ENCODE data around the gene SYTL3. TPM values are rescaled to one million over a fixed set of nuclear protein-coding genes. Genes with fewer than 3 reads are reported as not detected.

Gene SYTL3
- total and polyA plus RNA-seq, 2 of the 8 experiments (the other 6 are each of a cell fraction or from before 2014, with no cell fraction given): 0.27 to 0.99 TPM

- H3K9me3 ChIP-seq (ENCODE audit: insufficient read depth in 2 of 2, low read depth in 1 of 2, low read length in 1 of 2): no peaks in the 10 kb centered on the region
- H3K4me2 ChIP-seq (ENCODE audit: insufficient read depth in 1 of 2, low read depth in 2 of 2, low read length in 2 of 2): peak overlapping the region; percentile 6 to 7; a peak in 2 of 4 replicates
- no peak overlapping the region for H3K9ac ChIP-seq (replicated peaks in 1 of 4; ENCODE audit: extremely low read depth in 1 of 4, low read depth in 3 of 4, low read length in 3 of 4)
- H3K56ac ChIP-seq (replicated peaks; ENCODE audit: insufficient read length, low read depth, low read length): no peak overlapping the region
- peak overlapping the region; percentile 67; the same call in 1 of the 2 replicates for H2BK5ac ChIP-seq (ENCODE audit: low read depth, low read length)
- no peaks in the 10 kb centered on the region for H4K20me1 ChIP-seq (replicated peaks in 1 of 2; ENCODE audit: control insufficient read depth in 1 of 2, insufficient read depth in 2 of 2, low read length in 2 of 2)
- H3K27ac ChIP-seq (ENCODE audit: low read depth, low read length): no peak overlapping the region
- peaks cover 0 to 20% (median 10%) of the 10 kb centered on the region in 4 experiments; a peak in 6 of 7 replicates for H3K4me1 ChIP-seq (replicated peaks in 1 of 4; ENCODE audit: control insufficient read depth in 3 of 4, insufficient read depth in 4 of 4, low read length in 3 of 4)
- H2BK120ac ChIP-seq (replicated peaks; ENCODE audit: low read depth, low read length): peak overlapping the region; percentile 45
- WGBS, 2 experiments (ENCODE audit: extremely low coverage in 1 of 2, insufficient coverage in 1 of 2, insufficient read length in 1 of 2, insufficient replicate concordance in 2 of 2, low coverage in 1 of 2, low lambda C conversion rate in 2 of 2, missing lambda C conversion rate in 1 of 2): 51% methylated on average over 9 of the region's 9 CpGs; no CpG with 5 or more reads in 1 of the 2 experiments
- no peaks in the 10 kb centered on the region for H3K23me2 ChIP-seq (ENCODE audit: low read depth, low read length)
- H3K4me3 ChIP-seq (ENCODE audit: extremely low read depth in 1 of 4, insufficient read depth in 2 of 4, low read depth in 3 of 4, low read length in 4 of 4): no peak overlapping the region
- peak overlapping the region; percentile 91 for H3K18ac ChIP-seq (ENCODE audit: extremely low read depth, low read length)
- peak overlapping the region; percentile 55; the same call in 1 of the 2 replicates for H2BK15ac ChIP-seq (ENCODE audit: low read length)
- no peaks in the 10 kb centered on the region for H3K79me1 ChIP-seq (ENCODE audit: low read depth, low read length)
- DNase-seq (ENCODE audit: low read depth in 1 of 2, low spot score in 2 of 2) (peak; percentile 34 to 71), FAIRE-seq (no peak)
- no peaks in the 10 kb centered on the region for H3K79me2 ChIP-seq (ENCODE audit: control insufficient read depth in 1 of 2, insufficient read depth in 2 of 2, low read length in 2 of 2)
- H2BK12ac ChIP-seq (ENCODE audit: low read depth, low read length): peak overlapping the region; percentile 99
- no peaks in the 10 kb centered on the region for H3K27me3 ChIP-seq (replicated peaks in 1 of 4; ENCODE audit: control insufficient read depth in 3 of 4, extremely low read depth in 1 of 4, insufficient read depth in 3 of 4, low read length in 3 of 4)
- CTCF ChIA-PET (ENCODE audit: partially characterized antibody): interaction anchor here (0.6 to 2.3 kb wide), 6 partner anchors 12 to 169 kb away, joined by 3 to 13 read pairs (median 4); no protein-coding TSS in a partner anchor
- peak overlapping the region; percentile 7; the same call in 1 of the 2 replicates for H2AK5ac ChIP-seq (ENCODE audit: low read depth, low read length)
- H3K4ac ChIP-seq (replicated peaks; ENCODE audit: insufficient read length, low read depth, low read length): peak overlapping the region; percentile 24
- H2BK20ac ChIP-seq (ENCODE audit: low read length): peak overlapping the region; percentile 99
- H3K36me3 ChIP-seq (ENCODE audit: control insufficient read depth in 2 of 4, insufficient read depth in 4 of 4, low read length in 3 of 4): no peaks in the 10 kb centered on the region
- H3K14ac ChIP-seq (ENCODE audit: insufficient read length): no peak overlapping the region
- POLR2A ChIA-PET (ENCODE audit: partially characterized antibody): interaction anchor here (0.9 to 2.2 kb wide), 9 partner anchors 10 to 203 kb away, joined by 3 to 8 read pairs (median 4); no protein-coding TSS in a partner anchor
- H4K5ac ChIP-seq (ENCODE audit: insufficient read length, low read depth, low read length): no peak overlapping the region
- no peak overlapping the region for H3K23ac ChIP-seq (ENCODE audit: insufficient read length)
- peak overlapping the region; percentile 94 for H4K91ac ChIP-seq (replicated peaks; ENCODE audit: insufficient read length, low read length)
- no peak overlapping the region for H4K8ac ChIP-seq (ENCODE audit: extremely low read depth, insufficient read depth, low read length)
- H2AFZ ChIP-seq (ENCODE audit: low read length): no peak overlapping the region
- TF ChIP-seq SAP30 (IDR thresholded peaks at IDR 0.05; ENCODE audit: insufficient read depth, insufficient replicate concordance, low read length): no peak
- TF ChIP-seq KDM5A (IDR thresholded peaks at IDR 0.05; ENCODE audit: low read length): no peak
- TF ChIP-seq CTBP2 (IDR thresholded peaks at IDR 0.05; ENCODE audit: borderline replicate concordance, insufficient read depth, insufficient read length, low read length): no peak
- no peak for TF ChIP-seq EGR1 (IDR thresholded peaks at IDR 0.05; ENCODE audit: borderline replicate concordance, low read depth, low read length)
- TF ChIP-seq SP4 (IDR thresholded peaks at IDR 0.05; ENCODE audit: low read length): no peak
- TF ChIP-seq BCL11A (IDR thresholded peaks at IDR 0.05; ENCODE audit: low read depth in 2 of 2, low read length in 2 of 2): no peak
- TF ChIP-seq JUN (IDR thresholded peaks at IDR 0.05; ENCODE audit: low read depth, low read length): no peak
- TF ChIP-seq JUND (IDR thresholded peaks at IDR 0.05; ENCODE audit: low read length): no peak
- no peak for TF ChIP-seq KDM1A (IDR thresholded peaks at IDR 0.05; ENCODE audit: borderline replicate concordance, low read length)
- TF ChIP-seq NANOG (IDR thresholded peaks at IDR 0.05; ENCODE audit: insufficient read depth, low read depth, low read length, poor library complexity, severe bottlenecking): no peak
- TF ChIP-seq HDAC6 (IDR thresholded peaks at IDR 0.05; ENCODE audit: low read depth, low read length): no peak
- TF ChIP-seq CHD2 (IDR thresholded peaks at IDR 0.05; ENCODE audit: low read length): no peak
- no peak for TF ChIP-seq TEAD4 (IDR thresholded peaks at IDR 0.05; ENCODE audit: low read depth, low read length)
- TF ChIP-seq GTF2F1 (IDR thresholded peaks at IDR 0.05; ENCODE audit: borderline replicate concordance, low read depth, low read length): no peak
Measured at GRCh38 chr6:158758451-158758860, 108.6 kb downstream of the SYTL3 start.
